Thyroid gland (tissue), 4 donors: ENCODE results near the gene BLOC1S4. TPM values are rescaled to one million over a fixed set of nuclear protein-coding genes. Genes with fewer than 3 reads are reported as not detected.

Experiments used
- DNase-seq, 2 donors: peaks; one replicate each; pipeline ENCODE4 v3.0.0-alpha.2; 2019
- H3K27ac ChIP-seq, 3 donors: fragments of 200-600 bp; sonication (generic); 1 replicate in 2 of 3; 2 replicates in 1 of 3; pipeline ENCODE4 v1.5.1; 2016 to 2019; ENCODE audit warnings: mild to moderate bottlenecking in 1 of 3, moderate library complexity in 1 of 3
- H3K27me3 ChIP-seq: fragments of 200-600 bp; sonication (generic); one replicate; pipeline ENCODE4 v1.5.1; 2019
- H3K36me3 ChIP-seq, 2 donors: fragments of 200-600 bp; sonication (generic); one replicate each; pipeline ENCODE4 v1.5.1; 2016 to 2019
- H3K4me1 ChIP-seq, 2 donors: fragments of 200-600 bp; sonication (generic); one replicate each; pipeline ENCODE4 v1.5.1; 2017 to 2019
- H3K4me3 ChIP-seq, 3 donors: fragments of 200-600 bp; sonication (generic); replicated peaks in 1 of 3; 1 replicate in 2 of 3; 2 replicates in 1 of 3; pipeline ENCODE4 v1.5.1; 2016; ENCODE audit warnings: mild to moderate bottlenecking in 1 of 3
- H3K9me3 ChIP-seq: fragments of 200-600 bp; sonication (generic); one replicate; pipeline ENCODE4 v1.5.1; 2017
- POLR2A ChIP-seq, 2 donors: fragments of 450-650 bp; IDR thresholded peaks; one replicate each; pipeline ENCODE4 v1.6.1; 2017; ENCODE audit warnings: antibody characterized with exemption in 2 of 2, mild to moderate bottlenecking in 2 of 2, moderate library complexity in 1 of 2
- WGBS, 2 donors: methylation state at CpG; one replicate each; pipeline ENCODE4 v1.1.5; 2017; 5-methylcytosine and 5-hydroxymethylcytosine counted together
- intact Hi-C: fragments of 100-400 bp; cut with DNase I; formaldehyde crosslinking; loops from one replicate; pipeline ENCODE4 v1.15.1; 2023
- total RNA-seq, 4 donors: library from RNA; depleted of rRNA; stranded (reverse); fragments of >200 nt; gene quantifications; one replicate each; pipeline ENCODE4 v1.2.3, GENCODE V29; 2016
- TF ChIP-seq, protein P1 (sequence below), 6 experiments: fragments of 200-600 bp in 3 of 6; fragments of 450-650 bp in 3 of 6; sonication (generic) in 3 of 6; IDR thresholded peaks; one replicate each; pipeline ENCODE4 v1.5.1; 2016 to 2019; ENCODE audit warnings: antibody characterized with exemption in 6 of 6, mild to moderate bottlenecking in 2 of 6, inconsistent platforms in 1 of 6, moderate library complexity in 1 of 6

The BLOC1S4 gene
- total RNA-seq, 4 donors from 2014 or later: 11.7 to 31.3 (median 22.1) TPM

DNA sequence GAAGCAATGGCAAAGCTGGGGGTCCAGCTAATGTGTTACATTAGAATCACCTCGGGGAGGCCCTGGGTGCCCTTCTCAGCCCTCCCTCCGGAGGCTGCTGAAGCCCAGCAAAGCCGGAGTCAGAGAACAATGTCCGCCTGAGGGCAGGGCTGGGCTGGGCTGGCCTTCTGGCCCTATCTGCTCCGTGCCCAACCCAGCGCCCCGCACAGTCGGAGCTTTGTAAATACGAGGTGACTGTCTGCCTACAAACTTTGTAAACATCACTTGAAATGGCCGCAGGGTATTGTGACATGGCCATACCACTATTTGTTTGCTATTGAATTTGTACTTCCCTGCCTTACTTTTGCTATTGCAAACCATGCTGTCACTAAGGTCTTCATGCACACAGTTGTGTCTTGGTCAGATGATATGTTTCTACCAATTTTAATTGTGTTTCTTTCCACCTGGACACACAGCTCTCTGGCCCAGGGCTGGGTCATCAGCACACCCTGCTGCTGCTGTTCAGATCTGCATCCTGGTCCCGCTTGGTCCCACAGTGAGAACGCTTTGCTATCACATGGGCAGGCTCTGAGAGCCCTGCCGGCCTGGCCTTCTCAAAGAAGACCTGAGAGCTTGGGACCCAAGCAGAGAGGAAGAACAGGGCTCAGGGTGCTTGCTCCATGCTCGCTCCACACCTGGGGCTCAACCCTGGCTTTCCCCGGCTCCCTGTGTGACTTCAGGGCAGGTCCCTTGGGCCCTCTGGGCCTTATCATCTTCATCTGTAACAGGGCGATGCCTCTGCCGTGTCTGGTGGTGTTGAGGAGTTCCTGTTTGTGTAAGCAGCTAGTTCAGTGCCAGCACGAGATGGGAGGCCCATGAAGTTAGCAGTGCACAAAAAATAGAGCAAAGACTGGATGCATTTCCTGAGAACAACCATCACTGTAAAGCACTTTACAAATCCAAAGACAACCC lies 20.0 kb upstream of the BLOC1S4 start:
- TF ChIP-seq POLR2A (IDR thresholded peaks at IDR 0.05): no peak
- TF ChIP-seq, protein P1, sequence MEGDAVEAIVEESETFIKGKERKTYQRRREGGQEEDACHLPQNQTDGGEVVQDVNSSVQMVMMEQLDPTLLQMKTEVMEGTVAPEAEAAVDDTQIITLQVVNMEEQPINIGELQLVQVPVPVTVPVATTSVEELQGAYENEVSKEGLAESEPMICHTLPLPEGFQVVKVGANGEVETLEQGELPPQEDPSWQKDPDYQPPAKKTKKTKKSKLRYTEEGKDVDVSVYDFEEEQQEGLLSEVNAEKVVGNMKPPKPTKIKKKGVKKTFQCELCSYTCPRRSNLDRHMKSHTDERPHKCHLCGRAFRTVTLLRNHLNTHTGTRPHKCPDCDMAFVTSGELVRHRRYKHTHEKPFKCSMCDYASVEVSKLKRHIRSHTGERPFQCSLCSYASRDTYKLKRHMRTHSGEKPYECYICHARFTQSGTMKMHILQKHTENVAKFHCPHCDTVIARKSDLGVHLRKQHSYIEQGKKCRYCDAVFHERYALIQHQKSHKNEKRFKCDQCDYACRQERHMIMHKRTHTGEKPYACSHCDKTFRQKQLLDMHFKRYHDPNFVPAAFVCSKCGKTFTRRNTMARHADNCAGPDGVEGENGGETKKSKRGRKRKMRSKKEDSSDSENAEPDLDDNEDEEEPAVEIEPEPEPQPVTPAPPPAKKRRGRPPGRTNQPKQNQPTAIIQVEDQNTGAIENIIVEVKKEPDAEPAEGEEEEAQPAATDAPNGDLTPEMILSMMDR (IDR thresholded peaks at IDR 0.05): no peak
- DNase-seq: no peak
- intact Hi-C loops: no loop called here

DNA sequence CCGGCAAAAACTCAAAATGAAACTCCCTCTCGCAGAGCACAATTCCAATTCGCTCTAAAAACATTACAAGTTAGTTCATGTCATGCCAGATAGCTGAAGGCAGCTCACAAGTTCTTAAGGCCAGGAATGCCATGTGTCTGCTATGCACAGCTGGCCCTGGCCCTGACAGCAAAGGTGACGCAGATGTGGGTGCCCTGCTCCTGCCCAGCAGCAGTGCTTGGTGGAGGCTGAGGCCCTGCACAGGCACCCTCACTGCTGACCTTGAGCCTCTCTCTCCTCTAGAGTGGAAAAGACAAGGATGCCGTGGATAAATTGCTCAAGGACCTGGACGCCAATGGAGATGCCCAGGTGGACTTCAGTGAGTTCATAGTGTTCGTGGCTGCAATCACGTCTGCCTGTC lies 19.4 kb upstream of the BLOC1S4 start:
- Histone ChIP-seq H3K4me3 (no peak overlapping the region), H3K27me3 (no peaks in the 10 kb centered on the region), H3K9me3 (no peaks in the 10 kb centered on the region), H3K27ac (no peak overlapping the region), H3K4me1 (no peaks in the 10 kb centered on the region), H3K36me3 (no peaks in the 10 kb centered on the region)
- WGBS, 2 donors: 77 to 81% methylated on average over 6 to 8 of the region's 8 CpGs
- intact Hi-C loops: no loop called here
- no peak for DNase-seq
- no peak for TF ChIP-seq POLR2A (IDR thresholded peaks at IDR 0.05)
- TF ChIP-seq, protein P1 (IDR thresholded peaks at IDR 0.05): no peak

More for the DNA sequence above, 20.0 kb upstream of the BLOC1S4 start:
- Histone ChIP-seq H3K27me3 (no peaks in the 10 kb centered on the region), H3K9me3 (no peaks in the 10 kb centered on the region), H3K4me1 (no peaks in the 10 kb centered on the region), H3K27ac (no peak overlapping the region), H3K36me3 (no peaks in the 10 kb centered on the region), H3K4me3 (no peak overlapping the region)
- 68 to 80% methylated on average over 17 to 18 of the region's 18 CpGs for WGBS, 2 donors

DNA sequence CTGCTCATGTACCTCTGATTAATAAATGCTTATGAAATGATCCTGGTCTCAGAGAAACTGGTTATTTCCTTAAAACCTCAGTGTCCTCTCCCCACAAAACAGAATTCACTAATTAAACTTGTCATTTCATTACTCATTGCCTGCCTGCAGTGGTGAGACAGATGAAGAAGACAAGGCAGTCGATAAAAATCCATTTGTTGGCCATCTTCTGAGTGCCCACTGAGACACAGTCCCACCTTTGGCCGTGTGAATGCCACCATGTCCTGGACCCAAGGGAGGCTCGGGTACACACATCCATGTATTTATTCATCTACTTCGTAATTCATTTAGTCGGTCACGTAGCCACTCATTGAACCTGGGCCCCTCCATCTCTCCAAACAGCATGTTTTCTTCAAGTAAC lies 18.8 kb upstream of the BLOC1S4 start:
- DNase-seq: no peak
- no peak overlapping the region for H3K27ac ChIP-seq
- TF ChIP-seq, protein P1 (IDR thresholded peaks at IDR 0.05): no peak
- no peak for TF ChIP-seq POLR2A (IDR thresholded peaks at IDR 0.05)
- no peaks in the 10 kb centered on the region for H3K36me3 ChIP-seq
- H3K4me3 ChIP-seq: no peak overlapping the region
- H3K9me3 ChIP-seq: no peaks in the 10 kb centered on the region
- H3K27me3 ChIP-seq: no peaks in the 10 kb centered on the region
- intact Hi-C loops: no loop called here
- 96 to 97% methylated on average over 6 of the region's 6 CpGs for WGBS, 2 donors
- no peaks in the 10 kb centered on the region for H3K4me1 ChIP-seq

DNA sequence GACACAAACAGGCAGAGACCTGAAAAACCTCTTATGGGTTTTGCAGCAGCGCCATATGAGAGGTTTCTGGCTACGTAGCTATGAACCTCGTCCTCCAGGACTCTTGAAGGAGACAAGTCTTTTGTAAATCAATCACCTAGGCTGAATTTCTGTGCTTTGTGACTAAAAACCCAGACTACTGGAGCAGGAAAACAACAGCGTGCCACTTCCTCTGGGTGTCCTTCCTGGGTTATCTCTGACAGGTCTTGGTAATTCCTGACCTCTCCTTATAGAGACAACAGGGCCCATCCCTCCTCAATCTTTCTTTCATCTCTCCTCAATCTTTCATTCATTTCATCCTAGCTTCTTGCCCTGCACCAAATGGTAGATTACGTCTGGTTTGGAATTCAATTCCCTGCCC lies 16.6 kb upstream of the BLOC1S4 start:
- no peaks in the 10 kb centered on the region for H3K36me3 ChIP-seq
- no peak overlapping the region for H3K27ac ChIP-seq
- H3K27me3 ChIP-seq: no peaks in the 10 kb centered on the region
- 77 to 91% methylated on average over 5 of the region's 5 CpGs for WGBS, 2 donors
- DNase-seq: no peak
- intact Hi-C loops: no loop called here
- no peaks in the 10 kb centered on the region for H3K9me3 ChIP-seq
- H3K4me3 ChIP-seq: no peak overlapping the region
- TF ChIP-seq, protein P1 (IDR thresholded peaks at IDR 0.05): no peak
- no peaks in the 10 kb centered on the region for H3K4me1 ChIP-seq

DNA sequence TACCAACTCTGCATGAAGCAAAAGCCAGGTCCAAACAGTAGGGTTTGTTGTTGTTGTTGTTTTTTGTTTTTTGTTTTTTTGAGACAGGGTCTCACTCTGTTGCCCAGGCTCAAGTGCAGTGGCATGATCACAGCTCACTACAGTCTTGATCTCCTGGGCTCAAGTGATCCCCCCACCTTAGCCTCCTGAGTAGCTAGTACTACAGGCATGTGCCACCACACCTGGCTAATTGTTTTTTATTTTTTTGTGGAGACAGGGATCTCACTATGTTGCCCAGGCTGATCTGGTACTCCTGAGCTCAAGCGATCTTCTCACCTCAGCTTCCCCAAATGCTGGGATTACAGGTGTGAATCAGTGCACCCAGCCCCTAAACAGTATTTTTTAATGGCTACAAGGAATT lies 16.1 kb upstream of the BLOC1S4 start:
- TF ChIP-seq POLR2A (IDR thresholded peaks at IDR 0.05): no peak
- TF ChIP-seq, protein P1 (IDR thresholded peaks at IDR 0.05): no peak
- DNase-seq: no peak
- no peaks in the 10 kb centered on the region for H3K4me1 ChIP-seq
- 95 to 96% methylated on average over 1 of the region's 1 CpG for WGBS, 2 donors
- H3K4me3 ChIP-seq: no peak overlapping the region
- H3K27me3 ChIP-seq: no peaks in the 10 kb centered on the region
- no peaks in the 10 kb centered on the region for H3K36me3 ChIP-seq
- H3K27ac ChIP-seq: no peak overlapping the region
- intact Hi-C loops: no loop called here
- no peaks in the 10 kb centered on the region for H3K9me3 ChIP-seq
